ENCODE data around the gene SKAP1.
A peak's percentile ranks its signal among the peaks of the same experiment; 100 is the strongest.

The SKAP1 gene

DNA sequence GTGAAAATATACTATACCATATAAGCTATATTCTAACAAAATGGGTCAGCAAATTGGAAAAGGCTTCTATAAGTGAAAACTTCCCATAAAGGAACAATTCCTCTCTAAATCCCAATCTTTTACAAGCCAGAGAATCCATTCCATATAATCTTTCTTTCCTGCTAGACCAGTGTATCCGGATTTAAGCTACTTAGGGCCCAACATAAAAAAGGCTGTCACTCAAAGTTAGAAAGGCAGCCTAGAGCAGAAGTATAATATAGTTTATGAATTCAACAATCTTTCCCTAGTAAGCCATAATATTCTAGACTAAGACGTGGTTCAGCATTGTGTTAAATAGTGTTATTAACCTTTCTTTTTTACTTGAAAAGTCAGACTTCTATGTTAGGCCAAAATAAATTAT lies 93.0 kb downstream of the SKAP1 start:
- no peaks in the 10 kb centered on the region for H3K79me2 ChIP-seq (ENCODE audit: low read length)
- H3K4me3 ChIP-seq (ENCODE audit: low read length) = no peak overlapping the region
- H3K27ac ChIP-seq (ENCODE audit: low read length) = no peak overlapping the region
- H3K36me3 ChIP-seq (replicated peaks; ENCODE audit: low read depth, low read length) = no peaks in the 10 kb centered on the region
- peaks cover 15% of the 10 kb centered on the region for H3K4me1 ChIP-seq (ENCODE audit: low read length)
- no peak overlapping the region for H3K4me2 ChIP-seq (ENCODE audit: low read length)
- no peaks in the 10 kb centered on the region for H4K20me1 ChIP-seq (ENCODE audit: insufficient read depth, low read length)
- H3K9me3 ChIP-seq (ENCODE audit: insufficient read depth, low read length) = no peaks in the 10 kb centered on the region
- H2AFZ ChIP-seq (ENCODE audit: low read depth, low read length) = no peak overlapping the region
- TF ChIP-seq, protein P1, sequence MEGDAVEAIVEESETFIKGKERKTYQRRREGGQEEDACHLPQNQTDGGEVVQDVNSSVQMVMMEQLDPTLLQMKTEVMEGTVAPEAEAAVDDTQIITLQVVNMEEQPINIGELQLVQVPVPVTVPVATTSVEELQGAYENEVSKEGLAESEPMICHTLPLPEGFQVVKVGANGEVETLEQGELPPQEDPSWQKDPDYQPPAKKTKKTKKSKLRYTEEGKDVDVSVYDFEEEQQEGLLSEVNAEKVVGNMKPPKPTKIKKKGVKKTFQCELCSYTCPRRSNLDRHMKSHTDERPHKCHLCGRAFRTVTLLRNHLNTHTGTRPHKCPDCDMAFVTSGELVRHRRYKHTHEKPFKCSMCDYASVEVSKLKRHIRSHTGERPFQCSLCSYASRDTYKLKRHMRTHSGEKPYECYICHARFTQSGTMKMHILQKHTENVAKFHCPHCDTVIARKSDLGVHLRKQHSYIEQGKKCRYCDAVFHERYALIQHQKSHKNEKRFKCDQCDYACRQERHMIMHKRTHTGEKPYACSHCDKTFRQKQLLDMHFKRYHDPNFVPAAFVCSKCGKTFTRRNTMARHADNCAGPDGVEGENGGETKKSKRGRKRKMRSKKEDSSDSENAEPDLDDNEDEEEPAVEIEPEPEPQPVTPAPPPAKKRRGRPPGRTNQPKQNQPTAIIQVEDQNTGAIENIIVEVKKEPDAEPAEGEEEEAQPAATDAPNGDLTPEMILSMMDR (IDR thresholded peaks at IDR 0.05; ENCODE audit: low read depth, low read length) = no peak
- TF ChIP-seq EZH2phosphoT487 (IDR thresholded peaks at IDR 0.05; ENCODE audit: low read depth) = no peak
- no peaks in the 10 kb centered on the region for H3K27me3 ChIP-seq (ENCODE audit: low read depth, low read length)
- H3K9ac ChIP-seq (ENCODE audit: low read length) = no peak overlapping the region

DNA sequence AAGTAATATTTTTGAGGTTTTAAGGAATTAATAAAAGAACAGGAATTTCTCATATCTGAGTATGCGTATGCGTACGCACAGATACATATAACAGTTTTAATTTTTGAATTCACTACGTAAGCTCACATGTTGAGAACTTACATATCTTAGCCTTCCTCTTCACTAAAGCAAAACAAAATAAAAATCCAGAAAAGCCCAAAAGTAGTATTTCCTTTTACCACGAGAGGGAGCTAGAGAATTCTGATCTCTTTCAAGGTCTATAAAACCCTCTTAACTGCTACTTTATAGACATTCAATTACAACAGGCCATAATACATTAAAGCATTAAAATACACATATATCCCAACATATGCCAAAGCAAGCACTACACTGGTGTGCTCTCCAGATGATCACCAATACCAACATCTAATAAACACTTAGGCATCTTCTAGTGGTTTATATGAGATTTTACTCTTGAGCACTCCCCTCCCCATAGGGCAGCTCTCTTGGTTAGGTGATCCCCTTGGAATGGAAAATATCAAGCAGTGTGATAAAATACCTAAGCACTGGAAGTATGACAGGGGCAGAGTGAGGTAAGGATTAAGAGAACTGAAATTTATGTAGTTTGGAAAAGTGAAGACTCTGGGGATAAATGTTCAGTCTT lies 94.0 kb downstream of the SKAP1 start:
- no peak for TF ChIP-seq EZH2phosphoT487 (IDR thresholded peaks at IDR 0.05; ENCODE audit: low read depth)
- TF ChIP-seq, protein P1 (IDR thresholded peaks at IDR 0.05; ENCODE audit: low read depth, low read length) = peak; percentile 82
- Histone ChIP-seq H3K9me3 (ENCODE audit: insufficient read depth, low read length) (no peaks in the 10 kb centered on the region), H3K27me3 (ENCODE audit: low read depth, low read length) (no peaks in the 10 kb centered on the region), H4K20me1 (ENCODE audit: insufficient read depth, low read length) (no peaks in the 10 kb centered on the region), H3K27ac (ENCODE audit: low read length) (no peak overlapping the region), H3K9ac (ENCODE audit: low read length) (no peak overlapping the region), H3K4me1 (ENCODE audit: low read length) (peaks cover 13% of the 10 kb centered on the region), H3K4me2 (ENCODE audit: low read length) (no peak overlapping the region), H3K4me3 (ENCODE audit: low read length) (no peak overlapping the region), H3K36me3 (replicated peaks; ENCODE audit: low read depth, low read length) (no peaks in the 10 kb centered on the region), H3K79me2 (ENCODE audit: low read length) (no peaks in the 10 kb centered on the region), H2AFZ (ENCODE audit: low read depth, low read length) (no peak overlapping the region)

DNA sequence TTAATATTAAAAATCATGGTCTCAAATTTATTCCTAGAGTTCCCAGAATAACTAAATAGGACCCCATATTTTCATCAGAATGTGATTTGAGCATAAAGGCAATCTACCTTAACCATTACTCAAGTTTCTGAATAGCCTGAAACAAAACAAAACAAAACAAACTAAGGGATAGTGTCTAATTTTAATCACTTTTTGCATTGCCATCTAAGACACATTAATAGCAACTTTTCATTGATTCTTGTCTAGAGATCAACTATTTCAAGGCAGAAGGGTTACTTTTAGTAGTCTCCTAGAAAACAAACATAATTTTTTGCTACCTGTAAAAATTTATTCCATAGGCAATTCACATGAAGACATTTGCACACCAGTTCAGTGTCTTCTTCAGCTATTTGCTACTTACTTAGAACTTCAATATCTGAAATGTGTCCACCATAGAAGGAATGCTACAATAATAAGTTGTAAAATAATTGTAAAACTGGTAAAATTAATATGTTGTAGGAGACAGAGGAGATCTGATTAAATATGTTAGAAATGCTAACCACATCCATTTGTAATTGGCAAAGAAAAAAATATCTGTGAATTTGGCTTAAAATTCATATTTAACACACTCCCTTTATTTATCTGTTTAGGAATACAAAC lies 94.7 kb downstream of the SKAP1 start:
- H3K4me2 ChIP-seq (ENCODE audit: low read length) = no peak overlapping the region

DNA sequence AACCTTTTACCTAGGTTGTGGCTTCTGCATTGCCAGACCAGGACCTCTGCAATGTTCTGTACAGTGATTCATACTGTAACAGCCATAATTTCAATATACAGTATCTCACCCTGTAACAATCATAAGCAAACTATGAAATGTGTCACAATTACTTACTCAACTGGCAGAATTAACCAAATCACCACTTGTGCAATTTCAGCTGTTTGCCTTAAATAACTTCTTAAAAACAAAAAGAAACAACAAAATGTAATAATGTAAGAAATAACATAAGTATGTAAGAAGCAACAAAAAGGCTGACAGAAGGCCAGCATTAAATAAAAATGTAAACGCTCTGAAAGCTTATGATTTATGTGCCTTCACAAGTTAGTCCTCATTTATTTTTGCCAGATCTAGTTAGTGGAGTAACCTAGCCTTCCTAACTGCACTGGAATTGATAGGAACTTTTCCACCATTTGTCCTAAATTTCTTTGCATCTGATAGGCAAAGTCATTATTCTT lies 96.9 kb downstream of the SKAP1 start:
- no peaks in the 10 kb centered on the region for H3K36me3 ChIP-seq (replicated peaks; ENCODE audit: low read depth, low read length)
- no peaks in the 10 kb centered on the region for H3K27me3 ChIP-seq (ENCODE audit: low read depth, low read length)
- no peaks in the 10 kb centered on the region for H3K79me2 ChIP-seq (ENCODE audit: low read length)
- no peak overlapping the region for H3K9ac ChIP-seq (ENCODE audit: low read length)
- no peak overlapping the region for H3K27ac ChIP-seq (ENCODE audit: low read length)
- peaks cover 13% of the 10 kb centered on the region for H3K4me1 ChIP-seq (ENCODE audit: low read length)
- H3K9me3 ChIP-seq (ENCODE audit: insufficient read depth, low read length) = no peaks in the 10 kb centered on the region
- H3K4me3 ChIP-seq (ENCODE audit: low read length) = no peak overlapping the region
- H3K4me2 ChIP-seq (ENCODE audit: low read length) = peak overlapping the region; percentile 18; the same call in 1 of the 2 replicates
- no peak for TF ChIP-seq EZH2phosphoT487 (IDR thresholded peaks at IDR 0.05; ENCODE audit: low read depth)
- TF ChIP-seq, protein P1 (IDR thresholded peaks at IDR 0.05; ENCODE audit: low read depth, low read length) = no peak
- H4K20me1 ChIP-seq (ENCODE audit: insufficient read depth, low read length) = no peaks in the 10 kb centered on the region
- no peak overlapping the region for H2AFZ ChIP-seq (ENCODE audit: low read depth, low read length)

More for the DNA sequence above, 94.7 kb downstream of the SKAP1 start:
- Histone ChIP-seq H4K20me1 (ENCODE audit: insufficient read depth, low read length) (no peaks in the 10 kb centered on the region), H3K27ac (ENCODE audit: low read length) (no peak overlapping the region), H3K9ac (ENCODE audit: low read length) (no peak overlapping the region), H3K4me3 (ENCODE audit: low read length) (no peak overlapping the region), H2AFZ (ENCODE audit: low read depth, low read length) (no peak overlapping the region), H3K4me1 (ENCODE audit: low read length) (peaks cover 13% of the 10 kb centered on the region), H3K36me3 (replicated peaks; ENCODE audit: low read depth, low read length) (no peaks in the 10 kb centered on the region), H3K27me3 (ENCODE audit: low read depth, low read length) (no peaks in the 10 kb centered on the region), H3K9me3 (ENCODE audit: insufficient read depth, low read length) (no peaks in the 10 kb centered on the region), H3K79me2 (ENCODE audit: low read length) (no peaks in the 10 kb centered on the region)
- TF ChIP-seq EZH2phosphoT487 (IDR thresholded peaks at IDR 0.05; ENCODE audit: low read depth) = no peak
- TF ChIP-seq, protein P1 (IDR thresholded peaks at IDR 0.05; ENCODE audit: low read depth, low read length) = no peak
